Thoracic aorta (tissue), 2 donors: ENCODE data around the gene EXOC6B. TPM values are rescaled to one million over a fixed set of nuclear protein-coding genes. Genes with fewer than 3 reads are reported as not detected.
"Not testable (repeated sequence)": the region's sequence is repeated elsewhere in the genome, so short reads cannot be mapped to it uniquely, and the experiment has no call there.

Experiments
- ATAC-seq: fragments of 150-250 bp; one replicate; pipeline ENCODE4 v1.8.0; 2017; ENCODE audit warnings: low read depth; ENCODE audit not compliant: insufficient number of reproducible peaks, low FRiP score
- DNase-seq: peaks from one replicate; pipeline ENCODE4 v3.0.0-alpha.2; 2020; ENCODE audit warnings: low spot score
- H3K27ac ChIP-seq, 2 donors: fragments of 200-600 bp; sonication (generic); 1 replicate in 1 of 2; 2 replicates in 1 of 2; pipeline ENCODE4 v1.5.1; 2016; ENCODE audit warnings: mild to moderate bottlenecking in 2 of 2, moderate library complexity in 2 of 2
- H3K27me3 ChIP-seq: fragments of 200-600 bp; sonication (generic); replicated peaks from 2 replicates; pipeline ENCODE4 v1.6.0; 2016; ENCODE audit warnings: mild to moderate bottlenecking; ENCODE audit not compliant: insufficient read depth
- H3K36me3 ChIP-seq: fragments of 200-600 bp; sonication (generic); one replicate; pipeline ENCODE4 v1.5.1; 2016
- H3K4me1 ChIP-seq, 2 donors: fragments of 200-600 bp; sonication (generic); 1 replicate in 1 of 2; 2 replicates in 1 of 2; pipeline versions ENCODE4 v1.5.1 to v1.6.0; 2016; ENCODE audit warnings: low read depth in 2 of 2, mild to moderate bottlenecking in 1 of 2; ENCODE audit not compliant: control insufficient read depth in 1 of 2
- H3K4me3 ChIP-seq: fragments of 200-600 bp; sonication (generic); 2 replicates; pipeline ENCODE4 v1.5.1; 2016; ENCODE audit warnings: mild to moderate bottlenecking
- H3K9me3 ChIP-seq: fragments of 200-600 bp; sonication (generic); 2 replicates; pipeline ENCODE4 v1.5.1; 2016
- total RNA-seq, 2 donors: library from RNA; depleted of rRNA; stranded (reverse); fragments of >200 nt; gene quantifications; one replicate each; pipeline versions ENCODE4 v1.1.0 to v1.2.3, GENCODE V29; 2016
- TF ChIP-seq, protein P1 (sequence below): fragments of 200-600 bp; sonication (generic); IDR thresholded peaks from one replicate; pipeline ENCODE4 v1.5.1; 2019; ENCODE audit warnings: antibody characterized with exemption

Gene EXOC6B
- total RNA-seq, 2 donors from 2014 or later: 29.6 to 44.5 TPM

DNA sequence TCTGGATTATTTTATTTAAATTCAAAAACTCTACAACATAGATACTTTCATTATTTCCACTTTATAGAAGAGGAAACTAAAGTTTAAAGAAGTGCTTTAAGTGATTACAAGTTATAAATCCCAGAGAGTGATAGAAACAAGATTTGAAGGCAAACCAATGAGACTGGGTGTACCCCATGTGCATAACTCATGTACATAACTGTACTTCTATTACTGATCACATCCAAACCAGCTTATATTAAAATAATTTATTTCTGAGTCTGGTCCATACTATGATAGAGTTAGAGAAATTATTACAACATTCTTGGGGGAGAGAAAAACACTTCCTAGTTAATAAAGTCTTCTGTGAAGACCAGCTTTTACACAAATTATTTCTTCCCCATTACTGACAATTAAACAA is 221.4 kb downstream of the EXOC6B start:
- TF ChIP-seq, protein P1, sequence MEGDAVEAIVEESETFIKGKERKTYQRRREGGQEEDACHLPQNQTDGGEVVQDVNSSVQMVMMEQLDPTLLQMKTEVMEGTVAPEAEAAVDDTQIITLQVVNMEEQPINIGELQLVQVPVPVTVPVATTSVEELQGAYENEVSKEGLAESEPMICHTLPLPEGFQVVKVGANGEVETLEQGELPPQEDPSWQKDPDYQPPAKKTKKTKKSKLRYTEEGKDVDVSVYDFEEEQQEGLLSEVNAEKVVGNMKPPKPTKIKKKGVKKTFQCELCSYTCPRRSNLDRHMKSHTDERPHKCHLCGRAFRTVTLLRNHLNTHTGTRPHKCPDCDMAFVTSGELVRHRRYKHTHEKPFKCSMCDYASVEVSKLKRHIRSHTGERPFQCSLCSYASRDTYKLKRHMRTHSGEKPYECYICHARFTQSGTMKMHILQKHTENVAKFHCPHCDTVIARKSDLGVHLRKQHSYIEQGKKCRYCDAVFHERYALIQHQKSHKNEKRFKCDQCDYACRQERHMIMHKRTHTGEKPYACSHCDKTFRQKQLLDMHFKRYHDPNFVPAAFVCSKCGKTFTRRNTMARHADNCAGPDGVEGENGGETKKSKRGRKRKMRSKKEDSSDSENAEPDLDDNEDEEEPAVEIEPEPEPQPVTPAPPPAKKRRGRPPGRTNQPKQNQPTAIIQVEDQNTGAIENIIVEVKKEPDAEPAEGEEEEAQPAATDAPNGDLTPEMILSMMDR: no peak
- no peak for ATAC-seq
- no peaks in the 10 kb centered on the region for H3K27me3 ChIP-seq
- no peaks in the 10 kb centered on the region for H3K36me3 ChIP-seq
- H3K4me3 ChIP-seq: no peak overlapping the region
- no peaks in the 10 kb centered on the region for H3K9me3 ChIP-seq
- no peaks in the 10 kb centered on the region for H3K4me1 ChIP-seq
- no peak for DNase-seq
- H3K27ac ChIP-seq: no peak overlapping the region

DNA sequence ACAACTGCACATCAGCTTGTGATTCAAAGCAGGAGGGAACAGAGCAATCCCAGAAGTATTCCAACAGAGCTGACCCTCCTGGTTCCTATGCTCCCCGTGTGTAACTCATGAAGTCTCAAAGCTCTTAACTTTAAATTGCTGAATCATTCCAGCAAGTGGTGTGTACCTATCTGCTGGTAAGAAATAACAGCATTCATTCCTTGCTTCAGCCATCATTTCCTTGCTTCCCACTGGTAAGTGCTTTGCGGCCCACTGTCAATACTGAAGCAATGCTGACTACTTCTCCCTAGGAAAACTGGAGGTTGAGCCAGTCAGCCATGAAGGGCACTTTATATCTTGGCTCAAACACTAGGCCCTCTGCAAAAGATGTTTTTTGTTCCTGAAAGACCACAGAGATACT is 222.4 kb downstream of the EXOC6B start:
- H3K4me1 ChIP-seq: no peaks in the 10 kb centered on the region
- ATAC-seq (no peak), DNase-seq (no peak)
- no peaks in the 10 kb centered on the region for H3K36me3 ChIP-seq
- no peaks in the 10 kb centered on the region for H3K27me3 ChIP-seq
- no peak overlapping the region for H3K27ac ChIP-seq
- H3K4me3 ChIP-seq: no peak overlapping the region
- no peaks in the 10 kb centered on the region for H3K9me3 ChIP-seq
- TF ChIP-seq, protein P1: no peak

DNA sequence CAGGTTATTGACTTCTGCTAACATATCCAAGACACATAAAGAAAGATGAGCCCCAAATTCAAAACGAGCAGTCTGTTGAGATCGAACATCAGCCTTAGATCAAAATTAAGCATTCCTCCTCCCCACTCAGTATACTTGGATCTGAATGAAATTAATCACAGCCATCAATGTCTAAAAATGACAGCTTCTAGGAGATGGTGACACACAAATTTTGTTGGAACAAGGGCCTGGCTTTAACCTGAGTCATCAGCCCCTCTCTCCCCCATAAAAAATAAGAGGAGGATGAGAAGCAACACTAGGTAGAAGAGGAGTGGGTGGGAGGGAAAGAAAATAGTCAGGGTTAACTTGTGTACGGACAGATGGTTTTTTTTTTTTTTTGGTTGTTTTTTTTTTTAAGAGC is 223.1 kb downstream of the EXOC6B start:
- ATAC-seq (no peak), DNase-seq (no peak)
- no peak overlapping the region for H3K4me3 ChIP-seq
- H3K27ac ChIP-seq: no peak overlapping the region
- no peaks in the 10 kb centered on the region for H3K4me1 ChIP-seq
- no peaks in the 10 kb centered on the region for H3K36me3 ChIP-seq
- no peaks in the 10 kb centered on the region for H3K9me3 ChIP-seq
- H3K27me3 ChIP-seq: no peaks in the 10 kb centered on the region
- TF ChIP-seq, protein P1: no peak

DNA sequence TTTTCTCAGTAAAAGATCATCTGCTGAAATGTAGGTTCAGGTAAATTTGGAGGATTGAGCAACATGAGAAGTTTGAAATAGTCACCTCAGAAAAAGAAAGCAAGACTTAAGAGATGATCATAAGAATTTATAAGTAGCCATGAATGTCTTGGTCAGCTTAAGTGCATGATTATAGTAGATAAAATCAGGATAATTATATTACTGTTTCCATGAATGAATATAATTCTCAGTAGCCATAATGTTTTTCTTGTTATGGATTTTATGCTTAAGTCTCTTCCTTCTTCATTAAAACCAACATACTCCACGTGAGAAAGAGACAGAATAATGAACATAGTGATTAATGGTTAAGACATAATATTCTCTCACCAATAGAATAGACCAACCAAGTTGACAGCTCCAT is 223.7 kb downstream of the EXOC6B start:
- Histone ChIP-seq H3K27ac (no peak overlapping the region), H3K9me3 (no peaks in the 10 kb centered on the region), H3K4me3 (no peak overlapping the region), H3K36me3 (no peaks in the 10 kb centered on the region), H3K4me1 (no peaks in the 10 kb centered on the region), H3K27me3 (no peaks in the 10 kb centered on the region)
- ATAC-seq (no peak), DNase-seq (no peak)
- TF ChIP-seq, protein P1: no peak

DNA sequence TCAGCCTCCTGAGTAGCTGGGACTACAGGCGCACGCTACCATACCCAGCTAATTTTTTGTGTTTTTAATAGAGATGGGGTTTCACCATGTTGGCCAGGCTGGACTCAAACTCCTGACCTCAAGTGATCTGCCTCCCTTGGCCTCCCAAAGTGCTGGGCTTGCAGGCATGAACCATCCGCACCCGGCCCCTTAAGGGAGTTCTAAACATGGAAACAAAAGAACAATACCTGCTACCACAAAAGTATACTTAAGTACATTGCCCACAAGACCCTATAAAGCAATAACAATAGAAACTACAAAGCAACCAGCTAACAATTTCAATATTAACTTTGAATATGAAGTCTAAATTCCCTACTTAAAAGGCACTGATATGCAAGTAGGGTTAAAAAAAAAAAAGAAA is 242.0 kb downstream of the EXOC6B start:
- H3K27ac ChIP-seq, H3K27me3 ChIP-seq, DNase-seq, H3K4me1 ChIP-seq, ATAC-seq, H3K36me3 ChIP-seq, H3K4me3 ChIP-seq, H3K9me3 ChIP-seq: not testable (repeated sequence)

DNA sequence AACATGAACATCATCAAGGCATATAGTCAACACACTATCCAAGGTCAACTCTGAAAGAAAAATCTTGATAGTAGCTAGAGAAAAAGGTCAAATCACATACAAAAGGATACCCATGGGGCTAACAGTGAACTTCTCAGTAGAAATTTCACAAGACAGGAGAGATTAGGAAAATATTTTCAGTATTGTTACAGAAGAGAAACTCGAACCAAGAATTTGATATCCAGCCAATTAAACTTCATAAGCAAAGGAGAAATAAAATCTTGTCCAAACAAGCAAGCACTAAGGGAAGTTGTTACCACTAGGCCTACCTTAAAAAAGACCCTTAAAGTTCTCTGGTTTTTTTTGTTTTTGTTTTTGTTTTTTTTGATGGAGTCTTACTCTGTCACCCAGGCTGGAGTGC is 242.5 kb downstream of the EXOC6B start:
- no peaks in the 10 kb centered on the region for H3K9me3 ChIP-seq
- DNase-seq: no peak
- H3K27me3 ChIP-seq: no peaks in the 10 kb centered on the region
- ATAC-seq: no peak
- H3K4me3 ChIP-seq: no peak overlapping the region
- no peaks in the 10 kb centered on the region for H3K4me1 ChIP-seq
- no peaks in the 10 kb centered on the region for H3K36me3 ChIP-seq
- TF ChIP-seq, protein P1: no peak
- no peak overlapping the region for H3K27ac ChIP-seq
